ENCODE measurements around the gene SLC25A47. TPM values are rescaled to one million over a fixed set of nuclear protein-coding genes. Genes with fewer than 3 reads are reported as not detected.

Gene SLC25A47
- total and polyA plus RNA-seq, 4 donors, result 0.02 to 0.12 (median 0.06) TPM; not detected in 1

DNA sequence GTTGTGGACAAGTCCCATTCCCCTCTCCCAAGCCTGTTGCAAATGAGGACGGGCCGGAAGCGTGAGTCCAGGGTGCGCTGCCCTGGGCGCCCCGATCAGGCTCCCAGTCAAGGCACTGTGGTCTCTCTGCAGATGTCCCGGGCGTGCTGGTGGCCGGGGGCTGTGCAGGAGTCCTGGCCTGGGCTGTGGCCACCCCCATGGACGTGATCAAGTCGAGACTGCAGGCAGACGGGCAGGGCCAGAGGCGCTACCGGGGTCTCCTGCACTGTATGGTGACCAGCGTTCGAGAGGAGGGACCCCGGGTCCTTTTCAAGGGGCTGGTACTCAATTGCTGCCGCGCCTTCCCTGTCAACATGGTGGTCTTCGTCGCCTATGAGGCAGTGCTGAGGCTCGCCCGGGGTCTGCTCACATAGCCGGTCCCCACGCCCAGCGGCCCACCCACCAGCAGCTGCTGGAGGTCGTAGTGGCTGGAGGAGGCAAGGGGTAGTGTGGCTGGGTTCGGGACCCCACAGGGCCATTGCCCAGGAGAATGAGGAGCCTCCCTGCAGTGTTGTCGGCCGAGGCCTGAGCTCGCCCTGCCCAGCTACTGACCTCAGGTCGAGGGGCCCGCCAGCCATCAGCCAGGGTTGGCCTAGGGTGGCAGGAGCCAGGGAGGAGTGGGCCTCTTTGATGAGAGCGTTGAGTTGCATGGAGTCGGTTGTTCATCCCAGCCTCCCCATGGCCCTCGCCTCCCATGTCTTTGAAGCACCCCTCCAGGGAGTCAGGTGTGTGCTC is 6.3 kb downstream of the SLC25A47 start:
- Histone ChIP-seq H3K36me3 (ENCODE audit: control insufficient read depth in 4 of 4, insufficient read depth in 4 of 4, low read length in 4 of 4) (peaks cover 0 to 18% (median 0%) of the 10 kb centered on the region in 4 donors), H3K27ac (ENCODE audit: low read depth in 1 of 2, low read length in 1 of 2) (no peak overlapping the region), H3K4me1 (ENCODE audit: control insufficient read depth in 5 of 5, insufficient read depth in 5 of 5, low read length in 5 of 5) (peaks cover 0 to 10% (median 0%) of the 10 kb centered on the region in 5 donors), H3K9me3 (ENCODE audit: control insufficient read depth in 4 of 4, insufficient read depth in 3 of 4, low read length in 3 of 4) (no peaks in the 10 kb centered on the region), H3K27me3 (ENCODE audit: control insufficient read depth in 3 of 3, insufficient read depth in 3 of 3, low read length in 2 of 3) (no peaks in the 10 kb centered on the region), H3K4me3 (no peak overlapping the region), H3K9ac (ENCODE audit: insufficient read depth in 1 of 2, low read length in 2 of 2) (no peak overlapping the region)
- no peak for ATAC-seq (ENCODE audit: insufficient read depth, low FRiP score)
- TF ChIP-seq, protein P1, sequence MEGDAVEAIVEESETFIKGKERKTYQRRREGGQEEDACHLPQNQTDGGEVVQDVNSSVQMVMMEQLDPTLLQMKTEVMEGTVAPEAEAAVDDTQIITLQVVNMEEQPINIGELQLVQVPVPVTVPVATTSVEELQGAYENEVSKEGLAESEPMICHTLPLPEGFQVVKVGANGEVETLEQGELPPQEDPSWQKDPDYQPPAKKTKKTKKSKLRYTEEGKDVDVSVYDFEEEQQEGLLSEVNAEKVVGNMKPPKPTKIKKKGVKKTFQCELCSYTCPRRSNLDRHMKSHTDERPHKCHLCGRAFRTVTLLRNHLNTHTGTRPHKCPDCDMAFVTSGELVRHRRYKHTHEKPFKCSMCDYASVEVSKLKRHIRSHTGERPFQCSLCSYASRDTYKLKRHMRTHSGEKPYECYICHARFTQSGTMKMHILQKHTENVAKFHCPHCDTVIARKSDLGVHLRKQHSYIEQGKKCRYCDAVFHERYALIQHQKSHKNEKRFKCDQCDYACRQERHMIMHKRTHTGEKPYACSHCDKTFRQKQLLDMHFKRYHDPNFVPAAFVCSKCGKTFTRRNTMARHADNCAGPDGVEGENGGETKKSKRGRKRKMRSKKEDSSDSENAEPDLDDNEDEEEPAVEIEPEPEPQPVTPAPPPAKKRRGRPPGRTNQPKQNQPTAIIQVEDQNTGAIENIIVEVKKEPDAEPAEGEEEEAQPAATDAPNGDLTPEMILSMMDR (IDR thresholded peaks at IDR 0.05; ENCODE audit: control extremely low read depth, extremely low read depth), result no peak
- no peak for DNase-seq
- WGBS, 2 donors, result 86 to 94% methylated on average over 35 to 36 of the region's 36 CpGs

DNA sequence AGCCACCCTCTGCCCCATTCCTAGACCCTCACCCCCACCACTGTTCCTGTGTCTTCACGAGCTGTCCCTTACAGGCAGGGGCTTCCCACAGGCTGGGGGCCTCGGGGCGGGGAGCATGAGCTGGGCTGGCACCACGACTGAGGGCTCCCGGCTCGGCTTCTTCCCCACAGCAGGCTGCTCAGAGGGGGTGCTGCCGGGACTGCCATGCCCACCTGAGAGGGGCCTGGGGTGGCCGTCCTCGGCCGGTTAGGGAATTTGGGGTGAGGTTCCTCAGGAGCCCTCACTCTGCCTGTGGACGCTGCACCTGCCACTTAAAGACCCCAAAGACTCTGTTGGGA is 6.8 kb downstream of the SLC25A47 start:
- H3K4me1 ChIP-seq (ENCODE audit: control insufficient read depth in 5 of 5, insufficient read depth in 5 of 5, low read length in 5 of 5), result peaks cover 0 to 10% (median 0%) of the 10 kb centered on the region in 5 donors
- TF ChIP-seq, protein P1 (IDR thresholded peaks at IDR 0.05; ENCODE audit: control extremely low read depth, extremely low read depth), result no peak
- H3K9ac ChIP-seq (ENCODE audit: insufficient read depth in 1 of 2, low read length in 2 of 2), result no peak overlapping the region
- no peaks in the 10 kb centered on the region for H3K27me3 ChIP-seq (ENCODE audit: control insufficient read depth in 3 of 3, insufficient read depth in 3 of 3, low read length in 2 of 3)
- no peak for ATAC-seq (ENCODE audit: insufficient read depth, low FRiP score)
- no peak for DNase-seq
- H3K9me3 ChIP-seq (ENCODE audit: control insufficient read depth in 4 of 4, insufficient read depth in 3 of 4, low read length in 3 of 4), result no peaks in the 10 kb centered on the region
- no peak overlapping the region for H3K4me3 ChIP-seq
- H3K36me3 ChIP-seq (ENCODE audit: control insufficient read depth in 4 of 4, insufficient read depth in 4 of 4, low read length in 4 of 4), result peaks cover 0 to 23% (median 0%) of the 10 kb centered on the region in 4 donors
- 90% methylated on average over 11 of the region's 11 CpGs for WGBS, 2 donors
- H3K27ac ChIP-seq (ENCODE audit: low read depth in 1 of 2, low read length in 1 of 2), result no peak overlapping the region

GRCh38 chr14:100330388-100330931 is 7.3 kb downstream of the SLC25A47 start:
- H3K9me3 ChIP-seq (ENCODE audit: control insufficient read depth in 4 of 4, insufficient read depth in 3 of 4, low read length in 3 of 4), result no peaks in the 10 kb centered on the region
- DNase-seq, result no peak
- ATAC-seq (ENCODE audit: insufficient read depth, low FRiP score), result no peak
- H3K9ac ChIP-seq (ENCODE audit: insufficient read depth in 1 of 2, low read length in 2 of 2), result no peak overlapping the region
- no peaks in the 10 kb centered on the region for H3K27me3 ChIP-seq (ENCODE audit: control insufficient read depth in 3 of 3, insufficient read depth in 3 of 3, low read length in 2 of 3)
- TF ChIP-seq, protein P1 (IDR thresholded peaks at IDR 0.05; ENCODE audit: control extremely low read depth, extremely low read depth), result no peak
- WGBS, 2 donors, result 83 to 85% methylated on average over 12 to 13 of the region's 13 CpGs
- no peak overlapping the region for H3K27ac ChIP-seq (ENCODE audit: low read depth in 1 of 2, low read length in 1 of 2)
- H3K4me3 ChIP-seq, result no peak overlapping the region
- H3K36me3 ChIP-seq (ENCODE audit: control insufficient read depth in 4 of 4, insufficient read depth in 4 of 4, low read length in 4 of 4), result peaks cover 0 to 25% (median 0%) of the 10 kb centered on the region in 4 donors
- peaks cover 0 to 10% (median 0%) of the 10 kb centered on the region in 5 donors for H3K4me1 ChIP-seq (ENCODE audit: control insufficient read depth in 5 of 5, insufficient read depth in 5 of 5, low read length in 5 of 5)
